Stomach (tissue), 9 donors: Measurements from ENCODE around the gene ADGRE2. TPM values are rescaled to one million over a fixed set of nuclear protein-coding genes. Genes with fewer than 3 reads are reported as not detected.
"Not testable (repeated sequence)": the region's sequence is repeated elsewhere in the genome, so short reads cannot be mapped to it uniquely, and the experiment has no call there.

Source experiments
- DNase-seq, 2 donors: peaks; one replicate each; pipeline versions ENCODE4 v3.0.0 to v3.0.0-alpha.2; 2013 to 2019
- H3K27ac ChIP-seq, 5 donors: fragments of 200-600 bp in 4 of 5; sonication (generic) in 4 of 5; one replicate each; pipeline ENCODE4 v1.5.1; 2013 to 2019; ENCODE audit warnings: mild to moderate bottlenecking in 1 of 5, moderate library complexity in 1 of 5
- H3K27me3 ChIP-seq, 3 donors: fragments of 200-600 bp; sonication (generic); one replicate each; pipeline ENCODE4 v1.5.1; 2017 to 2019; ENCODE audit warnings: mixed run types in 1 of 3
- H3K36me3 ChIP-seq, 4 donors: fragments of 200-600 bp; sonication (generic); 1 replicate in 3 of 4; 2 replicates in 1 of 4; pipeline ENCODE4 v1.5.1; 2016 to 2019
- H3K4me1 ChIP-seq, 4 donors: fragments of 200-600 bp; sonication (generic); one replicate each; pipeline ENCODE4 v1.5.1; 2016 to 2019
- H3K4me3 ChIP-seq, 4 donors: fragments of 200-600 bp; sonication (generic) in 3 of 4; one replicate each; pipeline ENCODE4 v1.5.1; 2016 to 2019; ENCODE audit warnings: mild to moderate bottlenecking in 1 of 4
- H3K9me3 ChIP-seq, 4 donors: fragments of 200-600 bp; sonication (generic); one replicate each; pipeline ENCODE4 v1.5.1; 2016 to 2019
- CTCF ChIP-seq, 7 experiments: fragments of 450-650 bp in 4 of 7; fragments of 200-600 bp in 3 of 7; sonication (generic) in 3 of 7; IDR thresholded peaks; one replicate each; pipeline ENCODE4 v1.5.1; 2016 to 2019; ENCODE audit warnings: antibody characterized with exemption in 7 of 7, control low read depth in 2 of 7, mild to moderate bottlenecking in 1 of 7
- EP300 ChIP-seq: sonication (generic); formaldehyde crosslinking; IDR thresholded peaks from one replicate; pipeline ENCODE4 v1.6.1; 2017; ENCODE audit warnings: antibody characterized with exemption
- POLR2A ChIP-seq, 4 donors: fragments of 450-650 bp; IDR thresholded peaks; one replicate each; pipeline ENCODE4 v1.6.1; 2016; ENCODE audit warnings: antibody characterized with exemption in 4 of 4, control low read depth in 2 of 4, mild to moderate bottlenecking in 1 of 4, moderate library complexity in 1 of 4
- POLR2AphosphoS5 ChIP-seq, 3 donors: sonication (generic); formaldehyde crosslinking; IDR thresholded peaks; one replicate each; pipeline ENCODE4 v1.6.1; 2016; ENCODE audit warnings: antibody characterized with exemption in 3 of 3
- WGBS, 5 donors: extraction: QIAGEN DNeasy Blood & Tissue Kit in 3 of 5; methylation state at CpG; one replicate each; pipeline versions ENCODE4 v1.1.5 to v1.1.7; 2013 to 2018; 5-methylcytosine and 5-hydroxymethylcytosine counted together
- intact Hi-C: fragments of 100-400 bp; cut with DNase I; formaldehyde crosslinking; loops from one replicate; pipeline ENCODE4 v1.15.1; 2023; ENCODE audit warnings: low total_unique reads
- polyA plus RNA-seq, 3 donors: library from polyadenylated mRNA; stranded (reverse); fragments of 200-250 nt; gene quantifications; one replicate each; pipeline ENCODE4 v1.2.3, GENCODE V29; 2013
- total RNA-seq, 5 donors: library from RNA; depleted of rRNA; stranded (reverse); fragments of >200 nt; gene quantifications; one replicate each; pipeline versions ENCODE4 v1.1.0 to v1.2.3, GENCODE V29; 2014 to 2016
- donor health status: healthy with polysubstance abuse.
- donor health status: Bipolar disorder and iron deficiency.
- donor health status: healthy.

The ADGRE2 gene
- total and polyA plus RNA-seq, 8 donors = 0.28 to 9.6 (median 1.7) TPM; not detected in 1

- WGBS, 5 donors = 47 to 61% (median 59%) methylated on average over 7 to 8 of the region's 8 CpGs
- H3K9me3 ChIP-seq, H3K4me3 ChIP-seq, DNase-seq, H3K36me3 ChIP-seq, intact Hi-C loops: not testable (repeated sequence)
- peaks cover 0 to 58% (median 12%) of the 10 kb centered on the region in 3 donors for H3K27me3 ChIP-seq
- H3K4me1 ChIP-seq = peaks cover 0 to 13% (median 0%) of the 10 kb centered on the region in 4 donors
- H3K27ac ChIP-seq = peak overlapping the region in 2 of 5 donors; percentile 45 to 72
These were observed 5.1 kb upstream of the ADGRE2 start for GRCh38 chr19:14783410-14783998.

GRCh38 chr19:14782626-14783409 is 4.5 kb upstream of the ADGRE2 start:
- intact Hi-C loops = no loop called here
- no peak overlapping the region for H3K4me3 ChIP-seq
- peaks cover 0 to 65% (median 12%) of the 10 kb centered on the region in 3 donors for H3K27me3 ChIP-seq
- H3K27ac ChIP-seq = peak overlapping the region in 2 of 5 donors; percentile 45 to 46
- no peaks in the 10 kb centered on the region for H3K36me3 ChIP-seq
- TF ChIP-seq POLR2A (IDR thresholded peaks at IDR 0.05) = no peak
- no peak for TF ChIP-seq POLR2AphosphoS5 (IDR thresholded peaks at IDR 0.05)
- no peak for TF ChIP-seq CTCF (IDR thresholded peaks at IDR 0.05)
- TF ChIP-seq EP300 = no peak
- WGBS, 5 donors = 78 to 87% (median 85%) methylated on average over 16 of the region's 16 CpGs
- DNase-seq = no peak
- peaks cover 0 to 13% (median 0%) of the 10 kb centered on the region in 4 donors for H3K4me1 ChIP-seq
- H3K9me3 ChIP-seq = no peaks in the 10 kb centered on the region

- H3K4me1 ChIP-seq = peaks cover 0 to 16% (median 1%) of the 10 kb centered on the region in 4 donors
- H3K4me3 ChIP-seq, DNase-seq, H3K9me3 ChIP-seq, H3K36me3 ChIP-seq, H3K27ac ChIP-seq, intact Hi-C loops: not testable (repeated sequence)
- 88 to 91% (median 89%) methylated on average over 17 of the region's 17 CpGs for WGBS, 5 donors
- H3K27me3 ChIP-seq = peaks cover 0 to 74% (median 15%) of the 10 kb centered on the region in 3 donors
These were observed 3.6 kb upstream of the ADGRE2 start for GRCh38 chr19:14781713-14782536.

- H3K4me3 ChIP-seq, DNase-seq, H3K36me3 ChIP-seq, intact Hi-C loops, H3K27ac ChIP-seq, H3K9me3 ChIP-seq: not testable (repeated sequence)
- 60 to 76% (median 73%) methylated on average over 12 to 14 of the region's 14 CpGs for WGBS, 5 donors
- peaks cover 0 to 75% (median 16%) of the 10 kb centered on the region in 3 donors for H3K27me3 ChIP-seq
- H3K4me1 ChIP-seq = peaks cover 0 to 16% (median 5%) of the 10 kb centered on the region in 4 donors
These were observed 2.4 kb upstream of the ADGRE2 start for GRCh38 chr19:14780622-14781225.

- Histone ChIP-seq H3K4me3 (no peak overlapping the region), H3K36me3 (no peaks in the 10 kb centered on the region), H3K4me1 (peaks cover 0 to 13% (median 5%) of the 10 kb centered on the region in 4 donors), H3K27me3 (peaks cover 4 to 74% (median 18%) of the 10 kb centered on the region in 3 donors), H3K9me3 (no peaks in the 10 kb centered on the region), H3K27ac (no peak overlapping the region)
- no peak for TF ChIP-seq CTCF (IDR thresholded peaks at IDR 0.05)
- no peak for DNase-seq
- intact Hi-C loops = no loop called here
- WGBS, 5 donors = 49 to 60% (median 49%) methylated on average over 5 of the region's 5 CpGs
These were observed 791 bp upstream of the ADGRE2 start for GRCh38 chr19:14779151-14779550.

- H3K4me3 ChIP-seq, intact Hi-C loops, DNase-seq, H3K9me3 ChIP-seq, H3K27ac ChIP-seq, H3K36me3 ChIP-seq: not testable (repeated sequence)
- 89 to 95% (median 91%) methylated on average over 4 of the region's 4 CpGs for WGBS, 5 donors
- Histone ChIP-seq H3K27me3 (peaks cover 4 to 66% (median 18%) of the 10 kb centered on the region in 3 donors), H3K4me1 (peaks cover 0 to 13% (median 5%) of the 10 kb centered on the region in 4 donors)
These were observed 715 bp downstream of the ADGRE2 start for GRCh38 chr19:14777645-14778044.
